GM19099 (cell line): Measurements from ENCODE around the gene SMCO2.

ENCODE experiments used
- POLR2A ChIP-seq: IDR thresholded peaks from 3 replicates; pipeline ENCODE4 v1.6.1; 2011; ENCODE audit warnings: low read depth; ENCODE audit not compliant: insufficient read length; ENCODE audit errors: extremely low read depth

Gene SMCO2

GRCh38 chr12:27524494-27524835 lies 77.9 kb downstream of the SMCO2 start:
- no peak for TF ChIP-seq POLR2A

DNA sequence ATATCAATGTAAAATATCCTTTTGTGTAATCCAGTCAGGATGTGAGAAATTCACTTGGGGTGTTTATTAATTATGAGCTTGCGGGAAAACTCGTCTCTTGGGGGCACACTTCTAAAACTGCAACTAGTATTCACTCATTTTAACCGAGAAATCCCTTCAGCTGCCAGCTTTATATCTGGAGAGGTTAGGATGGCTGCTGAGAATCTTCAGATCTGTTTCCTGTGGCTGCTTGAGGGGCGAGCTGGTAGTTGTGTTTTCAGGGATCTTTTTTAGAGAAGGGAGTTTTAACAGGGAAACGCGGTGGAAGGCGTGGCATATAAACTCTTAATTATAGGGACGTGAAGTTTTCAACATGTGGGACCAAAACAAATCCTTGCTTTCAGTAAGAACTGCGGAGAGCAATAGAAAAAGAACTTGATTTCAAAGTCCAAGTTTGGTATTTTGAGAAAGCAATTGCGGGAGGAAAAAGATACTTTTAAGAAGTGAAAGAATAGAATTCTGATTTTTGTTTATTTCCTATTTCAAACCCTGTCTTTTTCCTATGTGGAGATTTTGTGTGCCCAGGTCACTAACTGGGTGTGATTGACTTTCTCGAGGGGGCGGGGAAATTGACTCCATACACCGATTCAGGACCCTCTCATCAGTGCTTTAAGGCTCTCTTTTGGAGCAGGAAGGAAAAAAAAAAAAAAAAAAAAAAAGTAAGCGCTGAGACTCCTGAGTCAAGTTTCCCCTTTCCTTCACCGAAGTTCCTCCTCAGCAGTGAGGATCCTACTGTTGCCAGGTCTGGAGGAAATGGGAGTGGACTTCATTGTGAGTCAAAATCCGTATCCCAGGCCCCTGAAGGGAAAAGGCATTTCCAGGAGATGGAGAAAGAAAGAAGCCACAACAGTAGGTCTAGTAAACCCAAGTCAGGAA lies 78.6 kb downstream of the SMCO2 start:
- no peak for TF ChIP-seq POLR2A

DNA sequence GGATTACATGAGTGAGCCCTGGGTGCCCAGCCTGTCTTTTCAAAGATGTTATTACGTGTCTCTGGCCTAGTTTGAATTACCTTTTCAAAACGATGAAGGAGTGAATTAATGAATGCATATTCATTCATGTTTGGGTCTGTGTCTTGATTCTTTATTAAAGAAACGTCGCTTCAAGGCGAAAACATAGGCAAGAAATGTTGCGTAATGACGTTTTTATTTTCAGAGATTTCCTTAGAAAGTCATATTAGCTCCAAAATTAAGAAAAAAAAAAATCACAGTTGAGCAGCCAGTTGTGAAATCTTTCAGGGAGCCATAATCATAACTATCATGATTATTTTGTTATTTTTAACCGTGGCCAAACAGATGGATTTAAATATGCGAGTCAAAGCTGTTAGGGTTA lies 81.0 kb downstream of the SMCO2 start:
- TF ChIP-seq POLR2A, result no peak

- no peak for TF ChIP-seq POLR2A
Observed at GRCh38 chr12:27528788-27529187, 82.3 kb downstream of the SMCO2 start.

DNA sequence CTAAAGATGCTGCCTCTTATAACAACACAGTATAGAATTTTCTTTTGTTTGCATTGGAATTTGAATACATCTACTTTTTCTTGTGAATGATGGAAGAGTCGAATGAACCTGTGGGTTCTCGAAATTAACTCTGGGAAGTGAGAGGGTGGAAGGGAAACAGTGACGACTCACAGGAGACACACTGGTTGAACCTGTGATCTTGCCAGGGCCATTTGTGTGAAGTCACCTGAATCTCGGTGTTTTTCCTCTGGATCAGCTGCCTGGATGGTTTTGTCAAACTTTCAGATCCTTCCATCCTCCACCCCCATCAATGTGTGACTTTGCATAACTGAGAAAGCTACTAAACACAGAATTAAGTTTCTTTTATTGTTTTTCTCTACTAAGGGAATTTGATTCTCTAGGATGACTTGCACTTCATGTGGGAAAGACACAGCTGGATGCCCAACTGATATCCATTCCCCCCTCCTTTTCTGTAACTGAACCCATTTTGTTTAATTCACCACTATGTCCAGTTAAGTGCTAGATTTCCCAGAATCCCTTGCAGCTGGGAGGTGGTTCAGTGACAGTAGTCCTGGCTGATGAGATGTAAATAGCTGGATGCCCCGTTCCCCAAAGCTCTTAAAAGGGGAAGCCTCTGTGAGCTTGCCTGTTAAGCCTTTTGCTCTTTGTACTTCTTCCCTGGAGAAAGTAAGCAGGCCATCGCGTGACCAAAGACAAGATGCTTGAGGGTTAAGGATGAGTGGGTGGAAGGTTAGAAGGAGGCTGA lies 83.8 kb downstream of the SMCO2 start:
- TF ChIP-seq POLR2A, result no peak

GRCh38 chr12:27531896-27532295 lies 85.4 kb downstream of the SMCO2 start:
- TF ChIP-seq POLR2A, result no peak

DNA sequence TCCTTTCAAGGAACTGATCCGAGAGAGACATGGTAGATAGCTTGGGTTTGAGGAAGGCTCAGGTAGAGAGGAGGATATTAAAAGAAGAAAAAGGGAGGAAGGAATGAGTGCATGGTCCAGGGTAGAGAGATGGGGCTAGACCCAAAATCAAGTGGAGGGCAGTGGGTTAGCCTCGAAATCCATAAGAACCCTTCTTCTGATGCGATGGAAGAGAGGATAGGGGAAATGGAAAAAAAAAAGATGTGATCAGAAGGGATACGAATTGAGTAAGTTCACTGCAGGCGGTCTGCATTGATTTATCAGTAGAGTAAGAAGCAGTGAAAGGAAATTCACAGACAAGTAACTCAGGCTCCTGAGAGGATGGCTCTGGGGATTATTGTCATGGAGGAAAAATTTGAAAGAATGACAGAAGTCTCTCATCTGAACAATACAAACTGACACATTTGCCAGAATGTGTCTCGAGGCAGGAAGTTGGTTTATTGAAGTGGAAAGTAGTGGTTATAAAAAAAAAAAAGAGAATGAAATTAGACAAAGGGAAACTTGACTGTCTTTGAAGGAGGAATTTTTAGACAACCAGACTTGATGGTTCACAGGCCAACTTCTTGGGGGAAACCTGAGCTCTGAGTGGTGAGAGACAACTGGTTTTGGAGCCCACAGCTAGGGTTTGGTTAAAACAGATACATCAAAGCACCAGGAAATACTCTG lies 87.7 kb downstream of the SMCO2 start:
- no peak for TF ChIP-seq POLR2A

GRCh38 chr12:27534765-27535161 lies 88.2 kb downstream of the SMCO2 start:
- no peak for TF ChIP-seq POLR2A

DNA sequence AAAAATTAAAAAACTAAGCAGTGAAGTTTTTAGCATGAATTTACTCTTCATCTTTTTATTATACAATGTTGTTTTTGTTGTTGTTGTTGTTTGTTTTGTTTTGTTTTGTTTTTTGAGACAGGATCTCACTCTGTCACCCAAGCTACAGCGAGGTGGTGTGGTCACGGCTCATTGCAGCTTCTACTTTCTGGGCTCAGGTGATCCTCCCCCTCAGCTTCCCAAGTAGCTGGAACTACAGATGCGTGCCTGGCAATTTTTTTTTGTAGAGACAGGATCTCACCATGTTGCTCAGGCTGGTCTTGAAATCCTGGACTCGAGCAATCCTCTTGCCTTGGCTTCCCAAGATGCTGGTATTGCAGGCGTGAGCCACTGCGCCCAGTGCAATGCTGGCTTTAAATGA lies 88.8 kb downstream of the SMCO2 start:
- TF ChIP-seq POLR2A, result no peak

DNA sequence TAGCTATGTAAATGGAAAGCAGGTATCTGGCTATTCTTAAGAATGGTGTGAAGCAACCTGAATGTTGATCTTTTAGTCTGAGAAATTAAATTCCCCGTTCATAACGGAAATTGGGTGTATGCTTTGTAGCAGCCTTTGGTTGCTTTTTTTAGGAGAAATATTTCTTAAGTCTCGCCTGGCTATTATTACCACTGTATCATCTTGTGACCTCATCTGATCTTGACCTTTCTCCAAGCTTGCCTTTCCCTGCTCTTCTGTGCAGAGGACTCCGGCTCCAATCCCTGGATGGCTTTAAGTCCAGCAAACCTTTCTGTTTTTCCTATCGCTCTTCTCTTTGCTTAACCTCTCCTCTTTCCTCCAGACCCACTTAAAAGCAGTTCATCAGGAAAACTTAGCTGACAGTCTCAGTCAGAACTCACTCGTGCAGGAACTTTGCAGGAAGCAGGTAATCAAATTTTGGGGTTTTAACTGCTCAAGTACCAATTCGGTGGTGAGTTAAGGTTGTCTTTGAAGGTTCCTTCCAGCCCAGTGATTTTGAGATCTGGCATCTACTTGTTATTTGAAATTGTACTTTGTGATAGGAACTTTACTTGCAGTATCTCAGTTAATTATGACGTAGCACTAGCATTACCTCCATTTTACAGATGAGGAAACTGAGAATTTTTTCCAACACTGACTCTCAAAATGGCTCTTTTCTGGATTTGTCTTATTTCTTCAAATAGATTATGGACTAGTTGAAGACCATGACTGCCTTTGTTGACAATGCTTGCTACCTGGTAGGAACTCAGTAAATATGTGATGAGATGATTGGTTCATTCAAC lies 91.5 kb downstream of the SMCO2 start:
- TF ChIP-seq POLR2A, result no peak

- TF ChIP-seq POLR2A, result no peak
Observed at GRCh38 chr12:27539191-27539631, 92.7 kb downstream of the SMCO2 start.

GRCh38 chr12:27541031-27541719 lies 94.6 kb downstream of the SMCO2 start:
- no peak for TF ChIP-seq POLR2A

DNA sequence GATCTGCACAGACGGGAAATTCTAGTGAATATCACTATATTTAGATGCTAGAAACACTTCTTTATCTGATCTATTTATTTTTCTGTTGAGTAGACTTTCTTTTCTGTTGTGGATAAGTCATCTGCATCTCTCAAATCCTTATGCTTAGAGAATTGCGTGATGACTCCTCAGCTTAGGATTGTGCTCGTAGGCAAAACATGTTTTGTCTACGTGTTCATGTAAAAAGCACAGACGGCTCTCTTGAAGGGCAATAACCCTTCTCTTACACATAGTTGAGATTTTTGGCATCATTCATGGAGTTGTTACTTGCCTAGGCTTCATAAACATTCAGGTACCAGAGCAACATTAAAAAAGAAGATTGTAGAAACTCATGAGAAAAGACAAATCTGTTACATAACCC lies 96.1 kb downstream of the SMCO2 start:
- TF ChIP-seq POLR2A, result no peak

GRCh38 chr12:27545665-27546064 lies 99.1 kb downstream of the SMCO2 start:
- TF ChIP-seq POLR2A, result no peak
